Measurements from ENCODE around the gene PLET1. TPM values are rescaled to one million over a fixed set of nuclear protein-coding genes. Genes with fewer than 3 reads are reported as not detected.

Gene PLET1
- total RNA-seq, 1 experiment from 2014 or later: 0.26 TPM

DNA sequence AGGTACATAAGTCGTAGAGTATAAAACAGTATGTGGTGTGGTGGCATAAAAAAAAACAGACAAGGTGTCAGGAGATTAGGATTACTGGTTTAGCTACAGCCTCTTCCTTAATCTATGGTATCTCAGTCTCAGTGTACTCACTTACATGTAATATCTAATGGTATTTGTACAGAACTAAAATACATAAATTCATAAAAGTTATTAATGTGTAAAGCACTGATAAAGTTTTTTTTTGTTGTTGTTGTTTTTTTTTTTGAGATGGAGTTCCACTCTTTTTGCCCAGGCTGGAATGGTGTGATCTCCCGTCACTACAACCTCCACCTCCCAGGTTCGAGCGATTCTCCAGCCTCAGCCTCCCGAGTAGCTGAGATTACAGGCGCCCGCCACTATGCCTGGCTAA, 31.5 kb downstream of the PLET1 start:
- ATAC-seq: no peak
- Histone ChIP-seq H3K4me1 (ENCODE audit: insufficient read depth, low read length) (peaks cover 24% of the 10 kb centered on the region), H3F3A (ENCODE audit: low read length, unreplicated experiment) (no peaks in the 10 kb centered on the region), H3K4me3 (ENCODE audit: low read length) (no peak overlapping the region), H3K36me3 (ENCODE audit: low read depth, low read length) (peaks cover 24% of the 10 kb centered on the region; the same call in 1 of the 2 replicates), H3K9ac (ENCODE audit: low read length) (no peak overlapping the region), H4K20me1 (ENCODE audit: low read length) (peaks cover 12% of the 10 kb centered on the region; the same call in 1 of the 2 replicates), H3K27ac (ENCODE audit: low read length) (no peak overlapping the region), H3K4me2 (ENCODE audit: low read length) (peak overlapping the region; percentile 95; the same call in 1 of the 2 replicates), H3K9me3 (ENCODE audit: low read length) (no peaks in the 10 kb centered on the region), H3K79me2 (ENCODE audit: low read length) (peaks cover 36% of the 10 kb centered on the region), H3K9me2 (replicated peaks; ENCODE audit: low read length) (no peaks in the 10 kb centered on the region), H2AFZ (ENCODE audit: low read length) (no peak overlapping the region), H3K27me3 (ENCODE audit: low read length) (no peaks in the 10 kb centered on the region)
- POLR2A ChIA-PET (ENCODE audit: unreplicated experiment): interaction anchor here (0.6 kb wide), 1 partner anchor 50 kb away, joined by 30 read pairs; no protein-coding TSS in a partner anchor
- TF ChIP-seq, protein P1, sequence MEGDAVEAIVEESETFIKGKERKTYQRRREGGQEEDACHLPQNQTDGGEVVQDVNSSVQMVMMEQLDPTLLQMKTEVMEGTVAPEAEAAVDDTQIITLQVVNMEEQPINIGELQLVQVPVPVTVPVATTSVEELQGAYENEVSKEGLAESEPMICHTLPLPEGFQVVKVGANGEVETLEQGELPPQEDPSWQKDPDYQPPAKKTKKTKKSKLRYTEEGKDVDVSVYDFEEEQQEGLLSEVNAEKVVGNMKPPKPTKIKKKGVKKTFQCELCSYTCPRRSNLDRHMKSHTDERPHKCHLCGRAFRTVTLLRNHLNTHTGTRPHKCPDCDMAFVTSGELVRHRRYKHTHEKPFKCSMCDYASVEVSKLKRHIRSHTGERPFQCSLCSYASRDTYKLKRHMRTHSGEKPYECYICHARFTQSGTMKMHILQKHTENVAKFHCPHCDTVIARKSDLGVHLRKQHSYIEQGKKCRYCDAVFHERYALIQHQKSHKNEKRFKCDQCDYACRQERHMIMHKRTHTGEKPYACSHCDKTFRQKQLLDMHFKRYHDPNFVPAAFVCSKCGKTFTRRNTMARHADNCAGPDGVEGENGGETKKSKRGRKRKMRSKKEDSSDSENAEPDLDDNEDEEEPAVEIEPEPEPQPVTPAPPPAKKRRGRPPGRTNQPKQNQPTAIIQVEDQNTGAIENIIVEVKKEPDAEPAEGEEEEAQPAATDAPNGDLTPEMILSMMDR (conservative IDR thresholded peaks at IDR 0.05; ENCODE audit: low read depth, low read length): no peak
- TF ChIP-seq EZH2 (IDR thresholded peaks at IDR 0.05; ENCODE audit: low read length, unreplicated experiment) (no peak), EZH2phosphoT487 (IDR thresholded peaks at IDR 0.05; ENCODE audit: borderline replicate concordance, low read length) (no peak)
- intact Hi-C loops (cut with micrococcal nuclease): loop anchor here (5.0 kb wide), 1 partner anchor 67 kb away; the partner anchor contains the start of gene IL18
- no peak for DNase-seq
- CTCF ChIA-PET: no interaction called here
- no TSS peak for BruUV-seq (replicated peaks)

DNA sequence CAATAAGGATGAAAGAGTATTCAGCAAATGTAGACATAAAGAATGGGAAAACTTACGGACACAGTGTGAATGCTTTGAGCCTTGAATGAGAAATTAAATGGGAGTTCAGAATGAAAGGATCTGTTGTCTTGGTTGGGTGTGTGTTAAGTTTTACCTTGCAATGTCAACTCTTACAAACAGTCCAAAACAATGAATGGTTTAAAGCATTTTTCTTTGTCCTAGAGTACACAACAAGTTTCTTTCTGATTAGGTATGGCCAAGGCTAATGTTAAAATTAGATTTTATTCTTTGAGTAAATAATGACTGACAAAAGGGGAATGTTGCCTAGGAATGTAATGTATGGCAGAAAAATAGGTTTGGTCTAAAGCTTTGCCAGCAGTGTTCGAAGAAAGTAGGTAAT, 32.0 kb downstream of the PLET1 start:
- no peaks in the 10 kb centered on the region for H3K9me3 ChIP-seq (ENCODE audit: low read length)
- no peak overlapping the region for H3K9ac ChIP-seq (ENCODE audit: low read length)
- peak overlapping the region; percentile 93; the same call in 1 of the 2 replicates for H3K4me3 ChIP-seq (ENCODE audit: low read length)
- H3F3A ChIP-seq (ENCODE audit: low read length, unreplicated experiment): no peaks in the 10 kb centered on the region
- H3K9me2 ChIP-seq (replicated peaks; ENCODE audit: low read length): no peaks in the 10 kb centered on the region
- no peaks in the 10 kb centered on the region for H3K27me3 ChIP-seq (ENCODE audit: low read length)
- peaks cover 12% of the 10 kb centered on the region; the same call in 1 of the 2 replicates for H4K20me1 ChIP-seq (ENCODE audit: low read length)
- H3K27ac ChIP-seq (ENCODE audit: low read length): no peak overlapping the region
- no peak for DNase-seq
- peak overlapping the region; percentile 95 for H3K4me2 ChIP-seq (ENCODE audit: low read length)
- intact Hi-C loops (cut with micrococcal nuclease): loop anchor here (5.0 kb wide), 1 partner anchor 66 kb away; the partner anchor contains the start of gene IL18
- TF ChIP-seq EZH2phosphoT487 (IDR thresholded peaks at IDR 0.05; ENCODE audit: borderline replicate concordance, low read length) (no peak), EZH2 (IDR thresholded peaks at IDR 0.05; ENCODE audit: low read length, unreplicated experiment) (no peak)
- TF ChIP-seq, protein P1 (conservative IDR thresholded peaks at IDR 0.05; ENCODE audit: low read depth, low read length): no peak
- no peak overlapping the region for H2AFZ ChIP-seq (ENCODE audit: low read length)
- H3K4me1 ChIP-seq (ENCODE audit: insufficient read depth, low read length): peaks cover 24% of the 10 kb centered on the region
- BruUV-seq (replicated peaks): no TSS peak
- peak; percentile 3 for ATAC-seq
- peaks cover 24% of the 10 kb centered on the region; the same call in 1 of the 2 replicates for H3K36me3 ChIP-seq (ENCODE audit: low read depth, low read length)
- CTCF ChIA-PET: no interaction called here
- H3K79me2 ChIP-seq (ENCODE audit: low read length): peaks cover 36% of the 10 kb centered on the region
- POLR2A ChIA-PET (ENCODE audit: unreplicated experiment): no interaction called here

DNA sequence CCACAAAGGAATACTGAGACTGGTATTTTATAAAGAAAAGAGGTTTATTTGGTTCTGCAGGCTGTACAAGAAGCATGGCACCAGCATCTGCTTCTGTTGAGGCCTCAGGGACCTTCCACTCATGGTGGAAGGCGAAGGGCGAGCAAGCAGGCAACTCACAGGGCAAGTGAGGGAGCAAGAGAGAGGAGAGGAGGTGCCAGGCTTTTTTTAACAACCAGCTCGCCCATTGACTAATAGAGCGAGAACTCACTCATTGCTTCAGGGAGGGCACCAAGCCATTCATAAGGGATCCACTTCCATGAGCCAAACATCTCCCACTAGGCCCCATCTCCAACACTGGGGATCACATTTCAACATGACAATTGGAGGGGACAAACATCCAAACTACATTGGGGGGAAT, 33.2 kb downstream of the PLET1 start:
- ATAC-seq: no peak
- no TSS peak for BruUV-seq (replicated peaks)
- H3K9me2 ChIP-seq (replicated peaks; ENCODE audit: low read length): no peaks in the 10 kb centered on the region
- peaks cover 19% of the 10 kb centered on the region; the same call in 1 of the 2 replicates for H3K36me3 ChIP-seq (ENCODE audit: low read depth, low read length)
- peak overlapping the region; percentile 95 for H3K4me2 ChIP-seq (ENCODE audit: low read length)
- H3F3A ChIP-seq (ENCODE audit: low read length, unreplicated experiment): no peaks in the 10 kb centered on the region
- TF ChIP-seq EZH2phosphoT487 (IDR thresholded peaks at IDR 0.05; ENCODE audit: borderline replicate concordance, low read length): no peak
- TF ChIP-seq, protein P1 (conservative IDR thresholded peaks at IDR 0.05; ENCODE audit: low read depth, low read length): no peak
- no peak for TF ChIP-seq EZH2 (IDR thresholded peaks at IDR 0.05; ENCODE audit: low read length, unreplicated experiment)
- H2AFZ ChIP-seq (ENCODE audit: low read length): no peak overlapping the region
- peaks cover 32% of the 10 kb centered on the region for H3K4me1 ChIP-seq (ENCODE audit: insufficient read depth, low read length)
- peaks cover 36% of the 10 kb centered on the region for H3K79me2 ChIP-seq (ENCODE audit: low read length)
- no peaks in the 10 kb centered on the region for H3K9me3 ChIP-seq (ENCODE audit: low read length)
- no peaks in the 10 kb centered on the region for H3K27me3 ChIP-seq (ENCODE audit: low read length)
- no peak overlapping the region for H3K27ac ChIP-seq (ENCODE audit: low read length)
- DNase-seq: no peak
- ChIA-PET POLR2A (ENCODE audit: unreplicated experiment) (no interaction called here), CTCF (no interaction called here)
- H3K9ac ChIP-seq (ENCODE audit: low read length): peak overlapping the region; percentile 95
- intact Hi-C loops (cut with micrococcal nuclease): loop anchor here (2.0 to 5.0 kb wide), 2 partner anchors 19 to 65 kb away; partner anchors contain the start of gene IL18
- peak overlapping the region; percentile 93 for H3K4me3 ChIP-seq (ENCODE audit: low read length)
- H4K20me1 ChIP-seq (ENCODE audit: low read length): peaks cover 12% of the 10 kb centered on the region; the same call in 1 of the 2 replicates

Measured in PC-3 (cell line).